NCI-H1436 (cell line): Measurements from ENCODE around the gene NRP1.
A peak's percentile ranks its signal among the peaks of the same experiment; 100 is the strongest.
"Not testable (repeated sequence)": the region's sequence is repeated elsewhere in the genome, so short reads cannot be mapped to it uniquely, and the experiment has no call there.

Experiments
- DNase-seq: peaks from one replicate; lab custom pipeline; 2025; lab: John Stamatoyannopoulos, UW

NRP1 gene

GRCh38 chr10:33321516-33321915 lies 13.0 kb downstream of the NRP1 start:
- DNase-seq = no peak

GRCh38 chr10:33320288-33320687 lies 14.2 kb downstream of the NRP1 start:
- DNase-seq = no peak

DNA sequence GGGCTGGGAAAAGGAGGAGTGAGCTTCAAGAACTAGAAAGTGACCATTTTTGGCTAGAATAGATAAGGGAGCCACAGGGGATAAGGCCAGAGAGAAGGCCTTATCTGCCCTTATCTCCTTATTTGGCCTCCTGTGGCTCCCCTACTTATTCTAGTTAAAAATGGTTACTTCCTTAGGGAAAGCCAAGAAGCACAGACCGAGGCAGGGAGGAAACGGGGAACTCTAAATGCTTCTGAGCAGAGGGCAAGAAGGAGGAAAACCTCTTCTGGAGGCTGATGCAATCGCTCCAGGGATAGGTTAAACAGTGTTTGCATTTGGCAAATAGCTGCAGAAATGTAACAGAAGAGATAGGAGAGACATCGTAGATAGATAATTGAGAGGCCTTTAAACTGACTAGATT lies 18.6 kb downstream of the NRP1 start:
- no peak for DNase-seq

- peak; percentile 20 for DNase-seq
These were observed 19.5 kb downstream of the NRP1 start for GRCh38 chr10:33314811-33315561.

GRCh38 chr10:33311640-33312039 lies 22.8 kb downstream of the NRP1 start:
- DNase-seq = no peak

DNA sequence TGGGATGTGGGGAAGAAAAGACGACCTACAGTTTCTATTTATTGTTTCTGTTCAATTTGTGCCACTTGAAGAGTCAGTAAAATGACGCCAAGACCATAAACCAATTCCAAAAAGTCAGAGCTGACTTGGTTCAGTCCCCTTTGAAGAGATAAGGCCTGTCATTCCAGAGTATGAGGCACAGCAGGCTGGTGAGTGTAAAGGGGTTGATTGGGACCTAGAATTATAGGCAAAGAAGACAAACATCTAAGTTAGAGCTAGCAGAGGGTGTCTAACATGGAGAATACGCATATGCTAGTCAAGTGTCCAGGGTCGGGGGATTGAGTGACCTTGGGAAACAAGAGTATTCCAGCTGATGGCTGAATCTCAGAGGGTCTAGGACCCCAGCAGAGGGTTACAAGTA lies 23.6 kb downstream of the NRP1 start:
- no peak for DNase-seq

GRCh38 chr10:33309406-33309805 lies 25.1 kb downstream of the NRP1 start:
- no peak for DNase-seq

DNA sequence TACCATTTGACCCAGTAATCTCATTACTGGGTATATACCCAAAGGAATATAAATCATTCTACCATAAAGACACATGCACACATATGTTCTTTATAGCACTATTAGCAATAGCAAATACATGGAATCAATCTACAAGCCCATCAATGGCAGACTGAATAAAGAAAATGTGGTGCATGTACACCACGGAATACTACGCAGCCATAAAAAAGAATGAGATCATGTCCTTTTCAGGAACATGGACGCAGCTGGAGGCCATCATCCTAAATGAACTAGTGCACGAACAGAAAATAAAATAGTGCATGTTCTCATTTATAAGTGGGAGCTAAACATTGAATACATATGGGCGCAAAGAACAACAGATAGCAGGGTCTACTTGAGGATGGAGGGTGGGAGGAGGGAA lies 26.6 kb downstream of the NRP1 start:
- DNase-seq = no peak

GRCh38 chr10:33306701-33307519 lies 27.6 kb downstream of the NRP1 start:
- DNase-seq = no peak

DNA sequence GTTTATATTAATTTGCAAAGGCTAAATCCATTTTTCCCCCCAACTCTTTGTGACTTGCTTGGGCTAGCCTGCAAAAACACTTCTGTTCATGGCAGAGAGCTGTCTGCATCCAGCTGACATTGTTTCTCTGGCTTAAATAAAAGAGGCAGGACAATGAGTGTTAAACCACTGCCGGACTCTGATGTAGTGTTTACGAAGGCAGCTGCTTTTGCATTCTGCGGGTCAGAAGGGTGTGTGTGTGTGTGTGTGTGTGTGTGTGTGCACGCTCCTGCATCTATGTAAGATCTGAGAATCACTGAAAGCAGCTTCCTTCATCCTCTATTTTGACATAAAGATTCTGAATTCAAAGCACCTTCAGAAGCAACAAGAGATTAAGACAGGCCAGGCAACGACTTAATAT lies 28.3 kb downstream of the NRP1 start:
- DNase-seq = no peak

DNA sequence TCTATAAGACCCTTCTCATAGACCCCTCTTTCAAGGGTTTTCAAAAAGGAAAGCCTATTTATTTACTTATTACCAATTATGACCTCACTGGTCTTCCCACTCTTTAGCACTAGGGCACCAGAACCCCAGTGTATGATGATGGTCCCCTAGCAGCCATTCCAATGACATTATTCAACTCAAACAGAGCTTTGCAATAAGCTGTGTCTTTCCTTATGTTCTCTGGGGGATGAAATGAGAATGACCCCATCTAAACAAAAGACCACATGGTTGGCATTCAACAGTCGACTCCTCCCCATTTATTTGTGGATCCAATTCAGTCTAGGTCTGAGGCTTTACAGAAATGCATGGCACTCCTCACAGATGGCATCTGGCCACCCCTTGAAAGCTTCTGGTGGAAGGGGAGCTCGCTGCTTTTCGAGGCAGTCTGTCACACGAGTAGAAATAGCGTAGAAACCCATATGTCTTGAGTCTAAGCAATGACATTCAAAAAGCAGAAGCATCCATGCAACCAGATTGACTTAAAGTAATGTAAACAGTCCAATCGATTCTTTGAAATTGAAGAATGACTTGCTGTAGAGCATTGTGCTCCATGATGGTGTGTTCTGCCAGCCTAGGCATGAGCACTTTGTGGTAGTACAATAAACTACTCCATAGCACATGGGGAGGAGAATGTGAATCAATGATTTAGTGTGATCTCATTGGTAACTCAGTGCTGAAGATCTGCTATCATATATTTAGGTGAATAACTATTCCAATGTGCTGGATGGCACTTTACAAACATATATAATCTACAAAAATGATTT lies 29.8 kb downstream of the NRP1 start:
- DNase-seq = no peak

- DNase-seq = no peak
These were observed 30.5 kb downstream of the NRP1 start for GRCh38 chr10:33303988-33304387.

DNA sequence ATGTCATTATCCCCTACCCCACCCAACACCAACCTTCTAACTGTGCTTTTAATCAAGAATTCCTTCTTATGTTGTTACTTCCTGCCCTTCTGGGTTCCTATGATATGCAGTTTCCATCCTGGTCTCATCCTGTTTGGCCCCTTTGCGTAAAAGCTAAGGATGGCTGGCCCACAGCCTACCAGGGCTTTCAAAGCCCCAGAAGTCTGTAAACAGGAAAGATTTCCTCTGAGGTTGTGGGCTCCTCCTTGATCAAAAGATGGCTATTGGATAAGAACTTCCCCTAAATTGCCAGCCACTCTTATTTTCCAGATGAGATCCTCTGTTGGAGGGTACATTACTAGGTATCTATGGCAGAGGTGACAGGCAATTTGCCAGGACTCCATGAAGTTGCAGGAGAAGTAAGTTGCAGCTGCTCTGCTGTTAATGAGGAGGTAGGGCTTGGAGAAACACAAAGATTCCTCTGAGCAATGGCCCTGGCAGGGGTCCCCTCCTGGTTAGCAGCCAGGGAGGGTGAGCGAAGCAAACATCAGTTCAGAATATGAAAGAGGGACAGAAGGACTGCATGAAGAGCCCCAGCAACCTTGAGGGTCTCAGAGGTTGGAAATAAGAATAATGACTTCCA lies 32.1 kb downstream of the NRP1 start:
- no peak for DNase-seq

GRCh38 chr10:33301097-33301789 lies 33.2 kb downstream of the NRP1 start:
- DNase-seq = no peak

DNA sequence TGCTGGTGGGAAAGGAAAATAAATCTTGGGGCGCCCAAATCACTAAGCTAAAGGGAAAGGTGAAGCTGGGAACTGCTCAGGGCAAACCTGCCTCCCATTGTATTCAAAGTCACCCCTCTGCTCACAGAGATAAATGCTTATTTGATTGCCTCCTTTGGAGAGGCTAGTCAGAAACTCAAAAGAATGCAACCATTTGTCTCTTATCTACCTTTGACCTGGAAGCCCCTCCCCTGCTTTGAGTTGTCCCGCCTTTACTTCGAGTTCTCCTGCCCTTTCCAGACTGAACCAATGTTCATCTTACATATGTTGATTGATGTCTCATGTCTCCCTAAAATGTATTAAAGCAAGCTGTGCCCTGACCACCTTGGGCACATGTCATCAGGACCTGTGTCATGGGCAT lies 33.9 kb downstream of the NRP1 start:
- DNase-seq = not testable (repeated sequence)

GRCh38 chr10:33298893-33299292 lies 35.6 kb downstream of the NRP1 start:
- no peak for DNase-seq

DNA sequence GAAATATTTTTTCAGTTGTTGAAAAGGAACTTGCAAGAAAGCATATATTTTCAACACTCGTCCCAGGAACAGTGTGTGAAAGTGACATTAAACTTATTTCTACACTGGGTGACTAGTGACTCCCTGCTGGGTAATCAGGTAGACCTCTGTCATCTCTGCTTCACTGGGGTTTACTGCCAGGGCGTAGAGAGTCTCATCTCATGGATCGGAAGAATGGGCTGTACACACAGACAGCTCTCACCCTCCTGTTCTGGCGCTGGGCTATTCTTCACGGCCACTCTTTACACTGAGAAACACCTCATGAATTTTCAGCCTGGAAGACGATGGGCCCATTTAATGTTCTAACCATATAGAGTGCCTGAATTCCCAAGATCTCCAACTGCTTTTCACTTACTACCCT lies 36.4 kb downstream of the NRP1 start:
- DNase-seq = no peak

GRCh38 chr10:33295851-33296250 lies 38.6 kb downstream of the NRP1 start:
- no peak for DNase-seq

DNA sequence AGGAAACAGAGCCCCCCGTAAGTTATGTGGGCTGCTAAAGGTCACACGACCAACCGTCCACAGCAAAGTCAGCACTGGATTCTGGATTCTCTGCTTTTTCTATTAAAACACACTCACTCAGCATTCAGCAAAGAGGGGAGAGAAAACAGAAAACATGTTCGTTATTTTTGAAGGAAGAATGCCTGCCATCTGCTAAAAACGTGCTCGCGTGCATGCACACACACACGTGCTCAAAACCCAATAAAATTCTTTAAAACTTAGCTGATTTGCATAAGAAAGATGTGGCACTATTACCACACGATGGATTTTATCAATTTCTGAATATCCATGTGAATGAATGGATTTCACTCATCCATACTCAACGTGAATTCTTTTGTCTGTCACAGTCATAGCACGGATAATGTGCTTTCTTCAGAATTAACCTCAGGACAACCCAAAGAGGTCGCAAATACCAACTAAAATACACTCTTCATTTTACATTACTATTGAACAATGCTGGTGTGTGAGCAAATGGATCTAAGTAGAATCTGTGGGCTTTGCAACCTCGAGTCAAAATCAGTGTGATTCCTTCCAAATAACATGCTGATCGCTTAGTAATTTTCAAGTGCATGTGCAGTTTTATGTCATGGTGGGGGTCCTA lies 40.8 kb downstream of the NRP1 start:
- DNase-seq = no peak

DNA sequence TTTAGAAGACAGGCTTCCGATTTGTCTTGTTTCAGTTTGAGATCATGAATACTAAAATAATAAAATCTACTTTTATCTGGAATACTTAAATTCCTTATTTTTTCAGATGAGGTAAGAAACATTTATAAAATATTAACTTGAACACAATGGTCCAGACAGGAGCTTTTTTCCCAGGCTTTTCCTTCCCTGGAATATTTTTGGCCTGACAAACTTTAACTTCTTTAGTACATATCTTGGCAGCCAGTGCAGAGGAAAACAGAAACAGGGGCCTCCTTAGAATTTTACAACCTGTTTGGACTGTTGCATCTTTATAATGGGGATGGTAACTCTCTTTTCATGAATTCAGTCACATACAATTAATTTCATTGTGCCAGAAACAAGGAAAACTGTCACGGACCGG lies 41.4 kb downstream of the NRP1 start:
- no peak for DNase-seq

- DNase-seq = no peak
These were observed 43.3 kb downstream of the NRP1 start for GRCh38 chr10:33291053-33291592.
